ENCODE data around the gene SPDYE4.

The SPDYE4 gene

DNA sequence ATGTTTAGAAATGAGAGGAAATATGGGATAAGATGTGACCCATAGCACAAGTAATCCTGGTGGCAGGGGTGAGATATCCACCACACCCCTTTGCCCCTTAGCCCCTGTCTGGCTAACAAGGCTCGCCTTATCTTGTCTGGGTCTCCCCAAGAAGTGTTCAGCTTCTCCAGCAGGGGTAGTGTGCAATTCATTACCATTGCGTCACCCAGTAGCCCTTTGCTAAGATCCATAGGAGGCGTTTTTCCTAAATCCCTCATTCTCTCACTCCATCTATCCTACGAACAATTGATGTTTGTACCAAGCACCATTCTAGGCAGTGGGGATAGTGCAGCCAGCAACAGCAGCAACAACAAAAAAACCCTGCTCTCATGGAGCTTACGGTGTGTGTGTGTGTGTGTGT is 44.5 kb downstream of the SPDYE4 start:
- in situ Hi-C loops (cut with MboI; ENCODE audit: low sequenced_read_pairs) = no loop called here

- in situ Hi-C loops (cut with MboI; ENCODE audit: low sequenced_read_pairs) = no loop called here
Measured at GRCh38 chr17:8713315-8713714, 45.0 kb downstream of the SPDYE4 start.

DNA sequence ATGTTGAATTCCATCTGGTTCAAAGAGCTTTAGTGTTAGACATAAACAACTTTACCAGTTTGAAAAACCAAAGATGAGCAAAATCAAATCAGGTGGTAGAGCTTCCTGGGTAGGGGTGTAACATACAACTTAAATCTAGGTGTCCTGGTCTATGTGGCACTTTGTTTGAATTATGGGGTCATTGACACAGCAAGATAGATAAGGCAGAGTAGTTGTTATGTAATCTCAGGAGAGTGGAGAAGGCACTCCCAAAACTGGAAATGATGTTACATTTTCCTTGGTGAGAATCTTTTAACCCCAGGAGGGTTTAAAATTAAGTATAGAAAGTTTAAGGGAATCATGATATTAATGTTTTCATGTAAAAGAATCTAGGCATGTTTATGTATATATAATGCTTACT is 45.6 kb downstream of the SPDYE4 start:
- in situ Hi-C loops (cut with MboI; ENCODE audit: low sequenced_read_pairs) = no loop called here

- in situ Hi-C loops (cut with MboI; ENCODE audit: low sequenced_read_pairs) = no loop called here
Measured at GRCh38 chr17:8711291-8711690, 47.1 kb downstream of the SPDYE4 start.

DNA sequence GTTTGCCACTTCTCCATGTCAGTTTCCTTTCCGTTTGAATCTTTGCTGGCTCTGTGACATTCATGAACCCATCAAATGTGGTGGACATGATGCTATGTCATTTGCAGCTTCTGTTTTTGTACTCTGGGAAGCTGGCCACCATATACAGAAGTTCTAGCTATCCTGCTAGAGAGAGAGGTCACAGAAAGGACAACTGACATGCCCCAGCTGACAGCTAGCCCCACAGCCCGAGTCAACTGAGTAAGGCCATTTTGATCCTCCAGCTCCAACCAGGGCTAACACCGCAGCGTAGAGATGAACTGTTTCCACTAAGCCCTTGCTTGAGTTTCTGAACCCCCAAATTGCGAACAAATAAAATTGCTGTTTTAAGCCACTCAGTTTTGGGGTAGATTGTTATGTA is 47.5 kb downstream of the SPDYE4 start:
- in situ Hi-C loops (cut with MboI; ENCODE audit: low sequenced_read_pairs) = no loop called here

GRCh38 chr17:8709006-8709405 is 49.3 kb downstream of the SPDYE4 start:
- in situ Hi-C loops (cut with MboI; ENCODE audit: low sequenced_read_pairs) = no loop called here

- in situ Hi-C loops (cut with MboI; ENCODE audit: low sequenced_read_pairs) = no loop called here
Measured at GRCh38 chr17:8708025-8708461, 50.3 kb downstream of the SPDYE4 start.

DNA sequence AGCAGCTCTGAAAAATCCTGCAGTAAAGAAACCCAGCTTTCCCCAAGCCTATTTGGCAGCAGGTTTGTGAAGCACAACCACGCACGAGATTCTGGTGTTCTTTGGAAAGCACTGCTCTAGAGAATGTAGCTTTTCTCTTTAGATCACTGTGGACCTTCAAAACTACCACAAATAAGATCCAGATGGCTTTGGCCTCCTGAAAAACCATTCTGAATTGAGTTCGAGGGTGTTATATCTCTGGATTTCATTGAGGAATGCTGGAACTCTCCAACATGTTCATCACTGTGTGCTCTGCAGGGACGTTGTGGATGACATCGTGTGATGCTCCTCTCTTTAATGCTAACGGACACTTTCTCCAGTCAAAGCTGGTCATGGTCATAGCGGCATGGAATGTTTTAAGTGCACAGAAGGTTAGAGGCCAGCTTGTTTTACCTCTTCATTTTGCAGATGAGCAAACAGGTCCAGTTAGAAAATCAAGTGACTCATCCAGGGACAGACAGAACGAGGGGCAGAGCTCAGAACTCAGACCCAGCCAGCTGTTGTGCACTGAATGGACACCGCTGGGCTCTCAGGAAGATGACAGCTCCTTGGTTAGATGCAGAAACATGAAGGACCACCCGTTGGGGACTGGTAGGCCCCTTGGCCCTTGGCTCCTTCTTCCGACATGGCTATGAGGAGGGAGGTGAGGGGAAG is 50.9 kb downstream of the SPDYE4 start:
- in situ Hi-C loops (cut with MboI; ENCODE audit: low sequenced_read_pairs) = no loop called here

DNA sequence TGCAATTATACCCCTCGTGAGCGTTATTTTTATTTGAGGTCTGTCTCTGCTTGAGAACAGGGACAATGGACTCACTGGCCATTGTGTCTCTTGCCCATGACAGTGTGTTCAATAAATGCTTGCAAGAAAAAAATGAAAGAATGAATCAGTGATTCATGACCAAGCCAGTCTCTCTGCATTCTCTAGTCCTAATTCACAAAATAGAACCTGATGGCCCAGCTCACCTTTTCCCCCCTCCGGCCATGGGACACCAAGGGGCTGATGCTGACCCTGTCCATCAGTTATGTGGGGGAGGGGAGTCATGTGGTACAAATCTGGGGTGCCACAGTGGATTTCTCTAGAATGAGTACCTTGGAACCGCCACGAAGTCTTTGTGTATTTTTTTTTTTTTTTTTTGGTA is 51.9 kb downstream of the SPDYE4 start:
- in situ Hi-C loops (cut with MboI; ENCODE audit: low sequenced_read_pairs) = no loop called here

- in situ Hi-C loops (cut with MboI; ENCODE audit: low sequenced_read_pairs) = no loop called here
Measured at GRCh38 chr17:8705427-8705826, 52.9 kb downstream of the SPDYE4 start.

DNA sequence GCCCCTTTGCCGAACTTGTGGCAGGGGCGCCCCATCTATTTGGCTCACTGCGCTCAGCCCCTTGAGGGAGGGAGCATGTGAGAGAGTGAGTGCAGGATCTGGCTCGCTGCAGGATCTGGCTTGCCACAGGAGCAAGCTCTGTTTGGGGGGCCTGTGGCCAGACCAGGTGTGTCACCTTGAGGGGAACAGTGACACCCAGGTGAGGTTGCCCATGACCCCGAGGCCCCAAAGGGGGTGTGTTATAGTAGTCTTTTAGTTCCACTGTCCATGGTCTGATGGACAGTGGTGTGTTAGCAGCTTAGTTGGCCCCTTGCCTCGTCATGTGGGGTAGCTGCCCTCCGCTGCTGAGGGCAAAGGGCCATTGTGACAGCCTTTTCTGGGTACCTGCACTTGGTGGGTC is 55.3 kb downstream of the SPDYE4 start:
- in situ Hi-C loops (cut with MboI; ENCODE audit: low sequenced_read_pairs) = no loop called here

DNA sequence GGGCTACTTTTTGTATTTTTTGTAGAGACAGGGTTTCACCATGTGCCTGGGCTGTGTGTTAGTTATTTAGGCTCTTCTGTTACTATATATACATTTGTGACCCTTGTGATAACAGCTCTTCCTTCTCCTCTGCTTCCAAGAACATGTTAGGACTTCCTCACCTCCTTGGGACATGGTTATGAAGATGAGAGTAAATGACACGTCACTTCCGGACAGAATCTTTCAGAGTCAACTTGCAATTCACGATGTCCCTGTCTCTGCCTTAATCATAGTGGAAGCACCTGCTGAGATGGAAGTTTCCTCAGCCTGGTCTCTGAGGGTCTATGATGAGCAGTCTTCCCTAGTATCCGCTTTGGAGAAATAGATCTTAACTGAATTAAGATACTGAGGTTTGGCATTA is 56.6 kb downstream of the SPDYE4 start:
- in situ Hi-C loops (cut with MboI; ENCODE audit: low sequenced_read_pairs) = no loop called here

DNA sequence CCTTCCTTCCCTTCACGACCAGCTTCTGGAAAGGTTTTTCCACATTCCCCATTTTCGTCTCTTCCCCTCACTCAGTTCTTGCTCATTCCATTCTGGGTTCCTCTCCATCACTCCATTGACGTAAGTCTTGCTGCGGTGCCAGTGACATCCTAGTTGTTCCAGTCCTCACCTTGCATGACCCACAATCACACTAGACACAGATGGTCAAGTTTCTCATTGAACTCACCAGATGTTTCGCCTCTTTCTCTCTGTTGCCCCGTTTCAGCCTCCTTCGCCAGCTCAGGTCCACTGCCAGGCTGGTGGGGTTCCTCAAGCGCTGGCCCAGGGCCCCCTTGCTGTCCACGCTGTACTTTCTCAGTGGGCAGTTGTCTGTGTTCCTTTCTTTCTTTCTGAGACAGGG is 57.1 kb downstream of the SPDYE4 start:
- in situ Hi-C loops (cut with MboI; ENCODE audit: low sequenced_read_pairs) = no loop called here

Data from HL-60/S4 treated with phorbol 12-myristate 13-acetate at 8.2 ng/mL for 4 days and 3 days (cell line).